A172 (cell line): Measurements from ENCODE around the gene ALDH1L1. TPM values are rescaled to one million over a fixed set of nuclear protein-coding genes. Genes with fewer than 3 reads are reported as not detected.

Experiments
- DNase-seq: peaks from one replicate; pipeline ENCODE4 v3.0.0-alpha.2; 2015; ENCODE audit warnings: low spot score
- total RNA-seq: library from RNA; depleted of rRNA; stranded (reverse); fragments of >200 nt; shearing (Covaris generic); gene quantifications from 2 replicates; pipeline ENCODE4 v1.2.3, GENCODE V29; 2014

ALDH1L1 gene
- total RNA-seq, 1 experiment from 2014 or later, result not detected

DNA sequence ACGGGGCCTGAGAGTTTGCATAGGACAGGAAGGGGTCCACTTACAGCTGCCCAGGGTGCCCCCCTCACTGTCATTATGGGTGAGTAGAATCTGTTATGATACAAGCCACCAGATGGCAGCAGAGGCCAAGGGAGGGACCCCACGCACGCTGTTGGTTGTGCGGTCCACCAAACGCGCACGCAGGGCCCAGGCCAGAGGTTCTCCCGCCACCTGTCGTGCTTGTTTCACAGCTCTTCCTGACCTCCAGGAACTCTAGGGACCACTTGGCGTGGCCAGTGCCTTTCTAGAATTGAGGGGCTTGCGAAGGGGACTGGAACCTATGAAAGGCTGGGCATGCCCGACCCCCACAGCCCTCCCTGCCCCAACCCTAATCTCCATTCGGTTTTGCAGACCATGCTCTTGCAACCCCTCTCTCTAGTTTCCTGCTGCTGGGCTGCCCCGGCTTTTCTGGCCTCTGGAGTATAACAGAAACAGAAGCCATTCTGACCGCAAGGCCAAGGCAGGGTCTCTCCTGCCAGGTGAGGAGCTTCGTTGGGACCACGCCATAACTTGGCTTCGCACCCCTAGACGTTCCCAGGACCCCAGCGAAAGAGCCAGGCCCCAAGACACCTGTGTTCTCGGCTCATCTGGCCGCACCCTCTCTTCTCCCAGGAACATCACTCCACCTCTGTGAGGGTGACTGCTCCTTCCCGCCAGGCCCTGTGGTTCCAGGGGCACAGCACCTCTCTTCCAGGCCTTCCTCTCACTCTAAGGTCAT lies 46.0 kb downstream of the ALDH1L1 start:
- DNase-seq, result peak; percentile 48

DNA sequence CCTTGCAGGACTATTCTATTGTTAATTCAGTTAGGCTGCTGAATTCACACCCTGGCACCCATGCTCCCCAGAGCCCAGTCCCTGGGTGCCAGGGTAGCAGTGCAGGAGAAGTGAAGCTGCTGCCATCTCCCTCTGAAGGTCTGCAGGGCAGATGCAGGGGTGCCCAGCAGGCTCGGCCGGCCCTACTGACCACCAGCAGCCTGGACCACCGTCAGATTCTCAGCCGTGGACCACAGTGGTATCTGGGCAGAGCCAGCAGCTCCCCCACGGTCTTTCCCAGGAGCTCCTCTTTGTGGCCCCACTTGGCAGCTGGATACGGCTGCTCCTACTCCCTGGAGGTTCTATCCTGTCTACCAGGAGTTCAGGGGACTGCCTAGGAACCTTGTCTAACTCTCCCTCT lies 46.8 kb downstream of the ALDH1L1 start:
- no peak for DNase-seq

DNA sequence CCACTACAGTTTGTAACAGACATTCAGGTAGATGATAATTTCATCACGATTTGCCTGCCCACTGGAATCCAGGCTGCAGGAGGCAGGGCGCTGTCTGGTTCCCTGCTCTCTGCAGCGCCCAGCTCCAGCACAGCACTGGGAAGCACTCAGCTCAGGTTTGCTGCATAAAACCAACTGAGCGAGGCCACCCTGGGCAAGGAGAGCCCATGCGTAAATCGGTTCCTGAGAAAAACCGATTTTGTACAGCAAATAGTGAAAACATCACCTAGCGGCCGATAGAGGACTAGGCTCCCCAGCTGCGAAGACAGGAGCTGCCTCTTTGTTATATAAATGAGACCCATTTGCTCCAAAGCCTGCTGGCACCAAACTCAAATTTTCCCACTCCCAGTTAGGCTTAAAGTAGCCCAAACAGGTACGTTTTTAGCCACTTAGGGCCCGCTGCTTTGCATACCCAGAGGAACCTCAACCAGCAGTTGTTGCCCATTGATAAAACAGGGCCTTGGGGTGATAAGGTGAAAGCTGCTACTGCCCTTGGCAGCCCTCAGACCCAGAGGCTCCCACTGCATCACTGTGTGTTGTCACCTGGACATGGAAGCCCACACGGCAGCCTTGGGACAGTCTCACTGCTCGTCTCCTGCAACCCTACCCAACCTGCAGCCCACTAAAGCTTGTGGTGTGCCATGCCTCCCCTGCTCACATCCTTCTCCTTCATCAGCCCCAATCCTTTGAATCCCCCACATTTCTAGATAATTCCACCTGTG lies 47.5 kb downstream of the ALDH1L1 start:
- no peak for DNase-seq

DNA sequence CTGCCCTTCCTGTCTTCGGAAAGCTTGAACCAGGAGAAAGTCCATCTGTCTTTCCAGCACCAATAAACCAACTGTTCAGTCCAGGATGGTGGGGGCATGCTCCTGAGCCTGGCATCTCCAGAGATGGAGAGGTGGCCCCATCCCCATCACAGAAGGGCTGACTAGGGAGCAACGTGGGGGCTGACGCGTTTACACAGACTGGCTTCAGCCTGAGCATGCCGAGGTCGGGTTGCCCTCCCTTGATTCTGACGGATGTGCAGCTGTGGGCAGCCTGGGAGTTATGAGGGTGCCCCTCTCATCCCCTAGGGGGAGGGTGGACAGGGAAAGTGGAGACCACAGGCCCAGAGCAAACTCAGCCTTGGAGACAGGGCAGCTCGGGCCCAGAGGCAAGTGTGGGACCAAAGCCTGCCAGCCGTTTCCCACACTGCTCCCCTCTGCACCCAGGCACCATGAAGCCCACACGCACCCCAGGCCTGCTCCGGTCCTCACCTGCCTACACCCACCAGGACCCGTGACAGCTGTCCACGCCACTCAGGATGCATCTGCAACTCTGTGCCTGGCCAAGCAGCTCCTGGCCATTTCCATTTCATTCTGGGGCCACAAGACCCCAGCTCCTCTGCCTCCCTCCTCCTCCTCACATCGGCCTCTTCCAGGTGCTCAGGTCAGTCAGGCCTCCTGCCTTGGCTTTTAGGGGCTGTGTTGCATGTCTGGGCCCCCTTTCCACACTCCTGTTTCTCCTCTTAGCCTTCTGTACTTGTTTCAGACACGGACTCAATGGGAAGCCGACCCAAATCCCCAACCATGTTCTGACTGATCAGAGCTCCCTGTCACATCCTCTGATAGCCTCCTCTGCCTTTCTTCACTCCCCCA lies 48.3 kb downstream of the ALDH1L1 start:
- DNase-seq, result no peak

DNA sequence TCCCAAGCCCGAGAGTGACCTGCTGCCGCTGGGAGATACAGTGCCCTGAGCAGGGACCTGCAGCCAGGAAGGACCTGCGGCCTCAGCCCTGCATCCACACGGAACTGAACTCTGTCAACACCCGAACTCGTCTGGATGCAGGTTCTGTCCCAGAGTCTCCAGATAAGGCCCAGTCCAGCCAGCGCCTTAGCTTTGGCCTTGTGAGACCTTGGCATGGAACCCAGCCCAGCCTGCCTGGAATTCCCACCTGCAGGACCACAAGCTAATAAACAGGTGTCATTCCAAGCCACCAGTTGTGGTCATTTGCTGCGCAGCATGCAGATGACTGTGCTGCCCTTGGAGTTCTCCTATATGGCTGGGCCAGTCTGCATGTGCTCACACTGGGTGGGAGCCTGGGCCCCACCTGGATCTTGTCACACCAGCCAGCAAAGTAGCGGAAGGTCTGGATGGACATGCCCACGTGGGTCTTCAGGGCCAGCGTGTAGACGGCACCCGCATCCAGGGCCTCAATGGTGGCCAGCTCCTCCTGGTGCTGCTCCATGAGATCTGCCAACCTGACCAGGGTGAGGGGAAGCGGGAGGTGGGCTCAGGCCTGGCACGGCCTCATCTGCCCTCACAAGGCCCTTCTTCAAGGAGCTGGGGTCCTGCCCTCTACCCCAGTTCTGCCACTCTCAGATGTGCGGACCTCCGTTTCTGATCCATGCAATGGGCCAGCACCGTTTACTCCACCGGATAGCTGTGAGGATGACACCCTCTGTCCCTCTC lies 49.2 kb downstream of the ALDH1L1 start:
- DNase-seq, result no peak

DNA sequence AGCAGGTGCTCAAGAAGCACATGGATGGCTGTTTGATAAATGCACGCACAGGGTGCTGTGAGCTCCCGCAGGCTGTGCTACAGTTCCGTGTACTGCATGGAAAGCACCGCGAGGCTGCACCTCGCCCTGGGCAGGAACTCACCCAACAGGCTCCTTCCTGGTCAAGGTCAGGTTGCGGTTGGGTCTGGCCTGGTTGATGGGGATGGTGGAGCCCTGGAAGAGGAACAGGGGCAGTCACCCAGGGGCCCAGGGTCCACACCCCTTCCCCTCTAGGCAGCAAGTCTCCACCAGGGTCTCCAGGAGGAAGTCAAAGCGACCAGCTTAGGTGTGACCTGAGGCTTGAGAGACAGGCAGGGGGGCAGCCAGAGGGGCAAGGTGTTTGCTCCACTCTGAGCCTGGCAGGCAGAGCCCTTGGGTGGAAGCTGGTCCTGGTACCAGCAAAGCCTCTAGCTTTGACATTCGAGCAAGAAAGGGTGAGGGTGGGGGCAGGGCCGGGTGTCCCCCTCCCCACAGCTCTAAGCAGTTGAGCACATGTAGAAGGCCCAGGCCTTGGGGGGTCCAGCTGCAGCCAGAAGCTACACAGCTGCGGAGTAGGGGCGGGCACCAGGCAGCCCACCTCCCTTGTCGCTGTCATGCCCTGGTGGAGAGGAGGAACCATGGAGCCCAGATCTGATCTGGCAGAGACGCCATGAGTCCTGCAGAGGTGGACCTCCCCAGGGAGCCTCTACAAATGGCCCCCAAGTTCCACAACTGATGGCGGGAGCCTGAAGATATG lies 50.1 kb downstream of the ALDH1L1 start:
- no peak for DNase-seq

GRCh38 chr3:126129398-126129891 lies 50.9 kb downstream of the ALDH1L1 start:
- peak; percentile 65 for DNase-seq

GRCh38 chr3:126128504-126129397 lies 51.6 kb downstream of the ALDH1L1 start:
- no peak for DNase-seq

DNA sequence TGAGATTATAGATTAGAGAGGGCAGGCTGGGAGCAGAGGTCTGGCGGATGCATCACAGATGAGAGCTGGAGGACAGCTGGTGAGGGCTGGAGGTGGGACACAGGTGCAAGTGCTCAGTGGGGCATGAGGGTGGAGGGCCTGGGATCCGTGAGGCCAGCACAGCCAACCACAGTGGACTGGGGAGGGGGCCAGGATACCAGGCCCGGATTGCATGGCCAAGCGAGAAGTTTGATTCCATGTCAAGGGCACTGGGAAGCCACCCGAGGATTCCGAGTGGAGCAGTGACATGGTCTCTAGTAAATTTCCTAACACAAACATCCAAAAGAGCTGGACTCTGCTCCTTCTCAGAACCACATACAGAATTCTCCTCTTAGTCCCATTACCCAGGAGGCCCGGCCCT lies 52.5 kb downstream of the ALDH1L1 start:
- DNase-seq, result no peak

DNA sequence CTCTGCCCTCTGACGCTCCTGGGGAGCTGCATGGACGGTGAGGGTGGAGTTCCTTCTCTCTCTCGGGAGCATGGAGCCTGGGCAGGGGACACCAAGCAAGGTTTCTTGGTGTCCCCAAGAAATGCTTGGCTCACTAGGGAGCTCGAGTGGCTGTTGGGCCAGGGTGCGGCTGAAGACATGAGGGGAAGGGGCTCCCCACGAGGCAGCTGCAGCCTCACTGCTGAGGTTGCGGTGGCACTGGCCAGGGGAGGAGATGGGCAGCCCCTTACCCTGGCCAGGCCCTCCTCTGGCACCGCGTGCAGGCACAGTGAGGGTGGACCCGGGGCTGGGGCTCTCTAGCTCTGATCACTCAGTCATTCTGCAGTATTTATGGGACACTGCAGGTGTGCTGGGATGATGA lies 52.9 kb downstream of the ALDH1L1 start:
- DNase-seq, result no peak

GRCh38 chr3:126126811-126127431 lies 53.5 kb downstream of the ALDH1L1 start:
- no peak for DNase-seq

DNA sequence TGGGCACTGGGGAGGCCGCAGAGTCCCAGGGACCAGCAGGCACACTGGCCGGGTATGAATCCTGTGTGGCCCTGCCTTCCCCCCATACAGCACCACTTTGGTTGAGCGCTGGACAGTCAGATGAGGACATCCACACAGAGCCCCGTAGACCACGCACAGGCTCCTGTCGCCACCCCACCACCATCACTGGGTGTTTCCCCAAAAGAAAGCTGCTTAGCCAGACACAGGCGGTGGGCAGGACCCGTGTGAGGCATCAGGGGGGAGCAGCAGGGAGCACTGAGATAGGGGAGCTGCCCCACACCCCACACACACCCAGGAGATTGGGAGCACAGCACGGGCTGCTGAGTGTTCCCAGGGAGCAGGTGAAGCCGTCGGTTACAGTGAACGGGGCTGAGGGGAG lies 54.1 kb downstream of the ALDH1L1 start:
- DNase-seq, result no peak

DNA sequence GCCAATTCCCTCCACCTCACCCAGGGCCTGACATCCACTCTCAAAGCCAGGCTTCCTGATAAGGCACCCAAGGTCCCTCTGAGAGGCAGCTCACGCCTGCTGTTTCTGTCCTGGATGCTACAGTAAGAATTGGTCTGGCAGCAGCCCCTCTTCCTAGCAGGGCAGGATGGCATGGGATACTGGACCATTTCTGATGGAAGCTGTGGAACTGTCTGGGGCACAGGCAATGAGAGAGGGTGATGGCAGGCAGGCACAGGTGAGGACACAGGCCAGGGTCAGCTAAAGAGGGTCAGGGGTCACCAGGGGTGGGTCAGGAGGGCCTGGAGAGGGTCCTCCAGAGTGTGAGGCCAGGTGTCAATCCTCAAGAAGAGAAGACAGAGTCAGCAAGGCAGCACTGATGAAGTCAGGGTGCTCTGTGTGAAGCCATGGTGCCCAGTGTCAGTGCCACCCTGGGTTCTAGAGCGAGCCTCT lies 54.6 kb downstream of the ALDH1L1 start:
- no peak for DNase-seq

GRCh38 chr3:126125341-126125740 lies 55.0 kb downstream of the ALDH1L1 start:
- DNase-seq, result no peak

- no peak for DNase-seq
Observed at GRCh38 chr3:126124896-126125295, 55.5 kb downstream of the ALDH1L1 start.

GRCh38 chr3:126124148-126124868 lies 56.1 kb downstream of the ALDH1L1 start:
- no peak for DNase-seq

GRCh38 chr3:126121632-126122031 lies 58.8 kb downstream of the ALDH1L1 start:
- DNase-seq, result no peak

GRCh38 chr3:126121074-126121473 lies 59.3 kb downstream of the ALDH1L1 start:
- DNase-seq, result no peak
